HCT116 (cell line): ENCODE results near the gene TMEM54. TPM values are rescaled to one million over a fixed set of nuclear protein-coding genes. Genes with fewer than 3 reads are reported as not detected.

ENCODE experiments used
- ATAC-seq: fragments of 200-7000 bp; cut with Tn5 transposase; 2 replicates; pipeline ENCODE4 v1.9.1; 2020; ENCODE audit warnings: mild to moderate bottlenecking, moderate library complexity
- BruUV-seq: library from RNA; stranded (reverse); fragments of 400-500 nt; replicated peaks from 2 replicates; lab custom pipeline; 2021; lab: Mats Ljungman, UMichigan
- CTCF ChIA-PET: fragments of 300-600 bp; sonication (Branson Sonifier 250); formaldehyde crosslinking; loops from one replicate; lab custom pipeline; 2021; ENCODE audit warnings: antibody characterized with exemption; lab: Charles Lee
- POLR2A ChIA-PET: fragments of 300-600, 350-600 bp; sonication (Branson Sonifier 250); formaldehyde crosslinking; loops from one replicate; lab custom pipeline; 2021; ENCODE audit warnings: antibody characterized with exemption; lab: Charles Lee
- RAD21 ChIA-PET, 2 experiments: fragments of 300-600 bp; sonication (Branson Sonifier 250); formaldehyde crosslinking; loops; one replicate each; lab custom pipeline; 2023; ENCODE audit warnings: low total read pairs in 2 of 2; ENCODE audit not compliant: uncharacterized antibody in 2 of 2, unreplicated experiment in 2 of 2, low non-redundant PET in 1 of 2; lab: Charles Lee
- DNase-seq: peaks from one replicate; pipeline ENCODE4 v3.0.0-alpha.2; 2010; ENCODE audit warnings: low read depth, low spot score
- H2AFZ ChIP-seq: fragments of 200-600 bp; shearing (Covaris generic), sonication (generic); 2 replicates; pipeline ENCODE4 v1.6.1; 2017; ENCODE audit warnings: low read depth, mixed run types, mixed read lengths, antibody characterized with exemption, low read length; ENCODE audit not compliant: poor library complexity, severe bottlenecking
- H3K27ac ChIP-seq: 2 replicates; pipeline ENCODE4 v1.5.1; 2012; ENCODE audit warnings: low read depth, low read length
- H3K27me3 ChIP-seq: fragments of 200-600 bp; sonication (generic); 2 replicates; pipeline ENCODE4 v1.6.1; 2016; ENCODE audit warnings: mixed run types, low read length, mixed read lengths; ENCODE audit not compliant: insufficient read depth
- H3K36me3 ChIP-seq, 2 experiments: fragments of 200-500 bp in 1 of 2; fragments of 200-600 bp in 1 of 2; sonication (Bioruptor generic) in 1 of 2; sonication (generic) in 1 of 2; 2 replicates each; pipeline versions ENCODE4 v1.5.1 to v1.6.1; 2014 to 2016; ENCODE audit warnings: low read length in 2 of 2, inconsistent platforms in 1 of 2, mixed read lengths in 1 of 2, mixed run types in 1 of 2; ENCODE audit not compliant: insufficient read depth in 2 of 2, control insufficient read depth in 1 of 2
- H3K4me1 ChIP-seq, 2 experiments: fragments of 200-600 bp in 1 of 2; sonication (generic) in 1 of 2; 2 replicates each; pipeline versions ENCODE4 v1.5.1 to v1.6.1; 2012 to 2017; ENCODE audit warnings: low read length in 2 of 2, inconsistent platforms in 1 of 2, mild to moderate bottlenecking in 1 of 2, mixed read lengths in 1 of 2, mixed run types in 1 of 2, moderate library complexity in 1 of 2; ENCODE audit not compliant: insufficient read depth in 2 of 2, control insufficient read depth in 1 of 2
- H3K4me2 ChIP-seq: fragments of 200-600 bp; sonication (generic); 2 replicates; pipeline ENCODE4 v1.6.1; 2017; ENCODE audit warnings: mixed run types, low read length, mixed read lengths
- H3K4me3 ChIP-seq, 2 experiments: fragments of 200-600 bp in 1 of 2; sonication (generic) in 1 of 2; replicated peaks in 1 of 2; 2 replicates each; pipeline ENCODE4 v1.5.1; 2011 to 2016; ENCODE audit warnings: low read length in 2 of 2, control low read depth in 1 of 2, low read depth in 1 of 2, mild to moderate bottlenecking in 1 of 2, mixed read lengths in 1 of 2, mixed run types in 1 of 2
- H3K79me2 ChIP-seq: fragments of 200-600 bp; sonication (generic); 2 replicates; pipeline ENCODE4 v1.6.1; 2017; ENCODE audit warnings: mild to moderate bottlenecking, mixed run types, low read length, moderate library complexity, mixed read lengths; ENCODE audit not compliant: insufficient read depth
- H3K9ac ChIP-seq: fragments of 200-600 bp; sonication (generic); 2 replicates; pipeline ENCODE4 v1.6.1; 2016; ENCODE audit warnings: low read length, mixed read lengths
- H3K9me2 ChIP-seq: fragments of 200-600 bp; sonication (generic), shearing (Covaris generic); 2 replicates; pipeline ENCODE4 v1.6.1; 2017; ENCODE audit warnings: mixed run types, mild to moderate bottlenecking, moderate library complexity; ENCODE audit not compliant: insufficient read depth
- H3K9me3 ChIP-seq, 2 experiments: fragments of 200-500 bp in 1 of 2; fragments of 200-600 bp in 1 of 2; sonication (Bioruptor generic) in 1 of 2; sonication (generic) in 1 of 2; 2 replicates each; pipeline ENCODE4 v1.6.1; 2014 to 2017; ENCODE audit warnings: low read length in 2 of 2, mixed read lengths in 2 of 2, inconsistent platforms in 1 of 2, low read depth in 1 of 2, mild to moderate bottlenecking in 1 of 2, mixed run types in 1 of 2, moderate library complexity in 1 of 2; ENCODE audit not compliant: control insufficient read depth in 1 of 2, insufficient read depth in 1 of 2
- H4K20me1 ChIP-seq: fragments of 200-600 bp; sonication (generic), shearing (Covaris generic); 2 replicates; pipeline ENCODE4 v1.6.1; 2017; ENCODE audit warnings: mixed run types, mild to moderate bottlenecking, moderate library complexity; ENCODE audit not compliant: insufficient read depth
- ATF3 ChIP-seq: IDR thresholded peaks from 2 replicates; pipeline ENCODE4 v1.6.1; 2012
- CEBPB ChIP-seq: IDR thresholded peaks from 2 replicates; pipeline ENCODE4 v1.6.1; 2012; ENCODE audit warnings: low read depth
- ELF1 ChIP-seq: IDR thresholded peaks from 2 replicates; pipeline ENCODE4 v1.6.1; 2012; ENCODE audit warnings: low read depth, borderline replicate concordance
- EZH2 ChIP-seq: fragments of 200-600 bp; sonication (generic); IDR thresholded peaks from 2 replicates; pipeline ENCODE4 v1.6.1; 2017; ENCODE audit warnings: antibody characterized with exemption, mixed run types
- FOSL1 ChIP-seq: IDR thresholded peaks from 2 replicates; pipeline ENCODE4 v1.6.1; 2012; ENCODE audit warnings: low read depth
- POLR2AphosphoS5 ChIP-seq: IDR thresholded peaks from 2 replicates; pipeline ENCODE4 v1.6.1; 2011; ENCODE audit warnings: mild to moderate bottlenecking, low read depth, low read length, moderate library complexity
- RAD21 ChIP-seq: IDR thresholded peaks from 2 replicates; pipeline ENCODE4 v1.6.1; 2012; ENCODE audit warnings: low read depth, mild to moderate bottlenecking
- SIN3A ChIP-seq: IDR thresholded peaks from 2 replicates; pipeline ENCODE4 v1.6.1; 2012; ENCODE audit warnings: low read depth
- SP1 ChIP-seq: IDR thresholded peaks from 2 replicates; pipeline ENCODE4 v1.6.1; 2012; ENCODE audit warnings: low read depth
- SRF ChIP-seq: IDR thresholded peaks from 2 replicates; pipeline ENCODE4 v1.6.1; 2012; ENCODE audit warnings: low read depth
- TCF7L2 ChIP-seq: IDR thresholded peaks from 2 replicates; pipeline ENCODE4 v1.7.0; 2011; ENCODE audit warnings: borderline replicate concordance, inconsistent platforms; ENCODE audit not compliant: insufficient read depth, insufficient read length; ENCODE audit errors: extremely low read depth
- YY1 ChIP-seq: IDR thresholded peaks from 2 replicates; pipeline ENCODE4 v1.6.1; 2011; ENCODE audit warnings: low read length, low read depth, moderate library complexity, mild to moderate bottlenecking; ENCODE audit not compliant: insufficient replicate concordance; ENCODE audit errors: extremely low read depth
- ZNF274 ChIP-seq: fragments of 200-500 bp; sonication (Bioruptor generic); IDR thresholded peaks from 2 replicates; pipeline ENCODE4 v1.6.1; 2014; ENCODE audit warnings: mild to moderate bottlenecking, low read depth, low read length, inconsistent platforms
- intact Hi-C: fragments of 100-400 bp; cut with micrococcal nuclease; formaldehyde crosslinking; loops from 2 replicates; pipeline ENCODE4 v1.10.0; 2022
- total RNA-seq: library from RNA; stranded (reverse); gene quantifications from one replicate; pipeline ENCODE4 v1.2.1, GENCODE V29; 2021; ENCODE audit not compliant: unreplicated experiment
- TF ChIP-seq, protein P1 (sequence below): IDR thresholded peaks from 2 replicates; pipeline ENCODE4 v1.6.1; 2012; ENCODE audit warnings: low read depth
- TF ChIP-seq, protein P2 (sequence below): IDR thresholded peaks from 2 replicates; pipeline ENCODE4 v1.6.1; 2012

Gene TMEM54
- total RNA-seq, 1 experiment from 2014 or later = 121 TPM

DNA sequence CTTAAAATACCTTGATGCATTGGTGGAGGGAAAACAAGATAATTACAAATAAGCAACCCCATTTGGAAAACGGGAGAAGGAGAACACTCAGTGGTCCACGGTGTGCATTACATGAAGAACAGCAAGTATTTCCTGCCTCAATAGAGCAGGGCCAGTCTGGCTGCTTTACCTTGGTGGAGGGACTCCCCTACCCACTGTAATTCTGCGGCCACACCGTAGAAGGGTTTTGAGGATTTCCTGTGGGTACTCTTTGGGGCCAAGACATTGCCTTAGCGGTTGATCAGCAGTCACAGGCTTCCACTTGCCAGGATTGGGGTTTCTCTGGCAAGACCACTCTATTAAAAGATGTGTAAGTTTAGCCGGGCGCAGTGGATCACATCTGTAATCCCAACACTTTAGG lies 16.3 kb upstream of the TMEM54 start:
- Histone ChIP-seq H3K4me2 (no peak overlapping the region), H3K27me3 (no peaks in the 10 kb centered on the region), H3K9ac (no peak overlapping the region), H3K4me3 (no peak overlapping the region), H3K4me1 (no peaks in the 10 kb centered on the region), H2AFZ (no peak overlapping the region), H4K20me1 (no peaks in the 10 kb centered on the region), H3K79me2 (no peaks in the 10 kb centered on the region), H3K9me3 (no peaks in the 10 kb centered on the region), H3K36me3 (no peaks in the 10 kb centered on the region), H3K27ac (no peak overlapping the region), H3K9me2 (no peaks in the 10 kb centered on the region)
- DNase-seq (no peak), ATAC-seq (no peak)
- BruUV-seq = no TSS peak
- POLR2A ChIA-PET = interaction anchor here (0.6 kb wide), 1 partner anchor 210 kb away, joined by 3 read pairs; no protein-coding TSS in a partner anchor
- intact Hi-C loops = no loop called here
- no peak for TF ChIP-seq EZH2
- no peak for TF ChIP-seq SP1
- no peak for TF ChIP-seq FOSL1
- no peak for TF ChIP-seq ELF1
- TF ChIP-seq POLR2AphosphoS5 = no peak
- no peak for TF ChIP-seq SIN3A
- TF ChIP-seq, protein P1, sequence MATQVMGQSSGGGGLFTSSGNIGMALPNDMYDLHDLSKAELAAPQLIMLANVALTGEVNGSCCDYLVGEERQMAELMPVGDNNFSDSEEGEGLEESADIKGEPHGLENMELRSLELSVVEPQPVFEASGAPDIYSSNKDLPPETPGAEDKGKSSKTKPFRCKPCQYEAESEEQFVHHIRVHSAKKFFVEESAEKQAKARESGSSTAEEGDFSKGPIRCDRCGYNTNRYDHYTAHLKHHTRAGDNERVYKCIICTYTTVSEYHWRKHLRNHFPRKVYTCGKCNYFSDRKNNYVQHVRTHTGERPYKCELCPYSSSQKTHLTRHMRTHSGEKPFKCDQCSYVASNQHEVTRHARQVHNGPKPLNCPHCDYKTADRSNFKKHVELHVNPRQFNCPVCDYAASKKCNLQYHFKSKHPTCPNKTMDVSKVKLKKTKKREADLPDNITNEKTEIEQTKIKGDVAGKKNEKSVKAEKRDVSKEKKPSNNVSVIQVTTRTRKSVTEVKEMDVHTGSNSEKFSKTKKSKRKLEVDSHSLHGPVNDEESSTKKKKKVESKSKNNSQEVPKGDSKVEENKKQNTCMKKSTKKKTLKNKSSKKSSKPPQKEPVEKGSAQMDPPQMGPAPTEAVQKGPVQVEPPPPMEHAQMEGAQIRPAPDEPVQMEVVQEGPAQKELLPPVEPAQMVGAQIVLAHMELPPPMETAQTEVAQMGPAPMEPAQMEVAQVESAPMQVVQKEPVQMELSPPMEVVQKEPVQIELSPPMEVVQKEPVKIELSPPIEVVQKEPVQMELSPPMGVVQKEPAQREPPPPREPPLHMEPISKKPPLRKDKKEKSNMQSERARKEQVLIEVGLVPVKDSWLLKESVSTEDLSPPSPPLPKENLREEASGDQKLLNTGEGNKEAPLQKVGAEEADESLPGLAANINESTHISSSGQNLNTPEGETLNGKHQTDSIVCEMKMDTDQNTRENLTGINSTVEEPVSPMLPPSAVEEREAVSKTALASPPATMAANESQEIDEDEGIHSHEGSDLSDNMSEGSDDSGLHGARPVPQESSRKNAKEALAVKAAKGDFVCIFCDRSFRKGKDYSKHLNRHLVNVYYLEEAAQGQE = no peak
- TF ChIP-seq CEBPB = no peak
- TF ChIP-seq, protein P2, sequence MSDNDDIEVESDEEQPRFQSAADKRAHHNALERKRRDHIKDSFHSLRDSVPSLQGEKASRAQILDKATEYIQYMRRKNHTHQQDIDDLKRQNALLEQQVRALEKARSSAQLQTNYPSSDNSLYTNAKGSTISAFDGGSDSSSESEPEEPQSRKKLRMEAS = no peak
- TF ChIP-seq SRF = no peak
- TF ChIP-seq YY1 = no peak
- no peak for TF ChIP-seq ZNF274
- no peak for TF ChIP-seq RAD21
- no peak for TF ChIP-seq ATF3
- TF ChIP-seq TCF7L2 = no peak
- CTCF ChIA-PET = interaction anchor here (1.0 kb wide), 1 partner anchor 31 kb away, joined by 3 read pairs; no protein-coding TSS in a partner anchor
- RAD21 ChIA-PET = no interaction called here
